ENCODE measurements around the gene BCKDHA. TPM values are rescaled to one million over a fixed set of nuclear protein-coding genes. Genes with fewer than 3 reads are reported as not detected.

The BCKDHA gene
- total RNA-seq, 2 donors from 2014 or later: 18.4 to 21.6 TPM

DNA sequence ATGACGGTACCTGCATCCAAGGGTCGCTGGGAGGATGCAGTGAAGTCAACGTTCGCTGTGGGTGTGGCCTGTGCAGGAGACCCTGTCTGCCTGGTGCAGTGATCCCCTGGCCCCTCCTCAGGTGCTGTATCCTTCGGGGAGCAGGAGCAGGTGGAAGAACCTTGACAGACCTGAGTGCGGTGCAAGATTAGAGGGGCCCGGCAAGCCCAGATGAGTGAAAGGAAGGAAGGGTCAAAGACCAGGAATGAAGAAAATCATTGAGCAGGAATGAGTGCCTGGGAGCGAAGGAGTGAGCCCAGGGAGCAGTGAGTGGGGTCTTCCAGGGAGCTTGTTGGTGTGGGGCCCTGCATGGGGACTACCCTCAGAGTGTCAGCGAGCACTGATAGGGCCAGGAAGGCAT is 16.8 kb downstream of the BCKDHA start:
- H3K9me3 Mint-ChIP-seq: no peaks in the 10 kb centered on the region
- peaks cover 0 to 7% of the 10 kb centered on the region in 2 donors for H3K36me3 Mint-ChIP-seq (ENCODE audit: insufficient read depth in 2 of 2)
- DNase-seq (no peak), ATAC-seq (replicated peaks in 1 of 2) (no peak)
- no peaks in the 10 kb centered on the region for H3K27me3 Mint-ChIP-seq (ENCODE audit: low read depth)
- peak overlapping the region; percentile 47 for H3K27ac Mint-ChIP-seq
- H3K4me3 Mint-ChIP-seq: no peak overlapping the region
- peaks cover 8% of the 10 kb centered on the region for H3K4me1 Mint-ChIP-seq (ENCODE audit: low read depth)

DNA sequence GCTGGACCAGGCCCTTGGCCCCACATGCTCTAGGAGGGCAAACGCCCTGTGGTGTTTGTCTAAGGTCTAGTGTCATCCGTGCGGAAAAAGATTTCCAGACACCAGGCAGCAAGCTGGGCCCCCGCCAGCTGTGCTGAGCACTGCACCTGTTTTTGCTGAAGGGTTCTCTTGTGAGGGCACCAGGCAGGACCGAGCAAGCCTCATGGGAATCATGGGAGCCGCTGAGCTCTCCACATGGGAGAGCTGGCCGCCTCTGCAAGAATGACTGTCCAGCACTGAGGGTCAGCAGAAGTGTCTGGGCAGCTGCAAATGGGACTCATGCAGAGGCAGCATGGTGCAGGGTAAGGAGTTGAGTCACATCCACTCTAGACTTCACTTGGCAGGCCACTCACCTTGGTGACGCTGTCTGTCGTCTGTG is 17.5 kb downstream of the BCKDHA start:
- Mint-ChIP-seq H3K4me1 (ENCODE audit: low read depth) (peaks cover under 1% of the 10 kb centered on the region), H3K27me3 (ENCODE audit: low read depth) (no peaks in the 10 kb centered on the region), H3K9me3 (no peaks in the 10 kb centered on the region), H3K4me3 (no peak overlapping the region), H3K36me3 (ENCODE audit: insufficient read depth in 2 of 2) (peaks cover 0 to 7% of the 10 kb centered on the region in 2 donors), H3K27ac (no peak overlapping the region)
- no peak for DNase-seq
- ATAC-seq (replicated peaks in 1 of 2): no peak

DNA sequence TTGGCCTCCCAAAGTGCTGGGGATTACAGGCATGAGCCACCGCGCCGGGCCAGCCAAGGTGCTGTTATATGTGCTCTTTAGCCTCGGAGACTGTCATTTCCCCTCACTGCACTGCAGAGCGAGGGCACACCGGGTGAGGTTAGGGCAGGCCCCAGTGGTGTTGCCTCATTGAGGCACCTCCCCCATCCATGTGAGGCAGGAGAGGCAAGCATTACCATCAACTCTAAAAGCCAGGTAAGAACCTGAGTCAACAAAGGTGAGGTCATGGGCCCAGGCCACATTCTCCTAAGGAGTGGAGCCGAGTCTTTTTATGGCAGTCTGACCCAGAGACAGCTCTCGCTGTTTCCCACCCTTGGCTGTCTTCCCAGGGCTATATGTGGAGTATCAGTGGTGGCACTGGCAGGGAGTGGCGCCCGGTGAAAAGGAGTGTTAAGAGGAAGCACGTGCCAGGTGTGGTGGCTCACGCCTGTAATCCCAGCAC is 18.6 kb downstream of the BCKDHA start:
- H3K27me3 Mint-ChIP-seq (ENCODE audit: low read depth): no peaks in the 10 kb centered on the region
- H3K27ac Mint-ChIP-seq: no peak overlapping the region
- H3K36me3 Mint-ChIP-seq (ENCODE audit: insufficient read depth in 2 of 2): peaks cover 0 to 7% of the 10 kb centered on the region in 2 donors
- H3K4me3 Mint-ChIP-seq: no peak overlapping the region
- H3K4me1 Mint-ChIP-seq (ENCODE audit: low read depth): no peaks in the 10 kb centered on the region
- DNase-seq: no peak
- no peaks in the 10 kb centered on the region for H3K9me3 Mint-ChIP-seq
- ATAC-seq (replicated peaks in 1 of 2): no peak

DNA sequence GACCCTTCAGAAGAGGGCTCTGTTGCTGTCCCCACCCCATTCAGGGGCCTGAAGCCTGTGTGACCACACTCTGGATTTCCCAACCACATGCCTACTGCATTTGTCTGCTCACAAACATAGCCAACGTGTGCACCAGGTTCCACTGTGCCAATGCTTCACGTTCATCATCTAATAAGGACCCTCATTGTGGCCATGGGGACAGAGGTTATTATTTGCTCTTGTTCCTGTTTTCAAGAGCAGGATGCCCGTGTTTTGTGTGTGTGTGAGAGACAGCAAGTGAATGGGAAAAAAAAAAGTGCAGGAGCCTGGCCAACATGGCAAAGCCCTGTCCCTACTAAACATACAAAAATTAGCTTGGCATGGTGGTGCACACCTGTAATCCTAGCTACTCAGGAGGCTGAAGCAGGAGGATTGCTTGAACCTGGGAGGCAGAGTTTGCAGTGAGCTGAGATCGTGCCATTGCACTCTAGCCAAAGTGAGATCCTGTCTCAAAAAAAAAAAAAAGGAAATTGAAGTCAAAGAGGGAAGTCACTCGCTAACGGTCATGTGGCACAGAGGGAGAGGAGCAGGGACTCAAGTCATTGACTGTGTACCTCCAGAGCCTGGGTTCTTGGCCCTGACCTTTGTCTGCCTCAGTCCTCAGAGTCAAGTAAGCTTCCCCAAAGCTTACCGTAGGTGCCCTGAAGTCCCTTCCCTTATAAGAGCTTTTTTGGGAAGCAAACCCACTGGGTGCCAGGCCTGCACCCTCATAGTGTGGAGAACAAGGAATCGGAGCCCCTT is 22.7 kb downstream of the BCKDHA start:
- H3K9me3 Mint-ChIP-seq: no peaks in the 10 kb centered on the region
- no peak for DNase-seq
- no peak overlapping the region for H3K27ac Mint-ChIP-seq
- no peaks in the 10 kb centered on the region for H3K4me1 Mint-ChIP-seq (ENCODE audit: low read depth)
- peaks cover 0 to 4% of the 10 kb centered on the region in 2 donors for H3K36me3 Mint-ChIP-seq (ENCODE audit: insufficient read depth in 2 of 2)
- no peak overlapping the region for H3K4me3 Mint-ChIP-seq
- no peaks in the 10 kb centered on the region for H3K27me3 Mint-ChIP-seq (ENCODE audit: low read depth)
- ATAC-seq (replicated peaks in 1 of 2): no peak

DNA sequence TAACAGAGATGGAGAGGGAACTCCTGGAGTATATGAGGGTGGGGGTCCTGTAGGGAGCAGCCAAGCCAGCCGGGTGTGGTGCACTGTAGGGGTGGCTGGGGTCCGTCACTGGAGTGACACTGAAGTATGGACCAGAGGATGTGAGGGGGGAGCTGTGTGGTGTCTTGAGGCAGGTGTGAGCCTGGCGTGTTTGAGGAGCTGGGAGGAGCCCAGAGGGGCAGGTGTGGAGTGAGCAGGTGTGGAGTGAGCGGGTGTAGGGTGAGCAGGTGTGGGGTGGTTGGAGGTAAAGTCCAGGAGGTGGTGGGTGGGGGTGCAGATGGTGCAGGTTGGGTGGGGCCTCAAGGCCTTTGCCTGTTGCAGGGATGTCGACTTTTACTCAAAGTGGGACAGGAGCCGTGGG is 23.7 kb downstream of the BCKDHA start:
- no peak overlapping the region for H3K4me3 Mint-ChIP-seq
- H3K36me3 Mint-ChIP-seq (ENCODE audit: insufficient read depth in 2 of 2): peaks cover 0 to 4% of the 10 kb centered on the region in 2 donors
- no peak overlapping the region for H3K27ac Mint-ChIP-seq
- no peak for ATAC-seq (replicated peaks in 1 of 2)
- H3K27me3 Mint-ChIP-seq (ENCODE audit: low read depth): no peaks in the 10 kb centered on the region
- no peak for DNase-seq
- H3K4me1 Mint-ChIP-seq (ENCODE audit: low read depth): no peaks in the 10 kb centered on the region
- no peaks in the 10 kb centered on the region for H3K9me3 Mint-ChIP-seq

DNA sequence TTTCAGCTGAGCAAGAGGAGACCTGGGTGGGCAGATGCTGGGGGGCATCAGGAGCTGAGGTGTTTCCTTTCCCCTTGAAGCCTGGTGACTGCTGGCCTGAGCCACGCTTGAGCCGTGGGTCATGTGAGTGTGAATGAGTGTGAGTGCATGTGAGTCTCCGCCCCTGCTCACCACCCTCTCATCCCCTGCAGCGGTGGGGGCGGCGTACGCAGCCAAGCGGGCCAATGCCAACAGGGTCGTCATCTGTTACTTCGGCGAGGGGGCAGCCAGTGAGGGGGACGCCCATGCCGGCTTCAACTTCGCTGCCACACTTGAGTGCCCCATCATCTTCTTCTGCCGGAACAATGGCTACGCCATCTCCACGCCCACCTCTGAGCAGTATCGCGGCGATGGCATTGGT is 24.4 kb downstream of the BCKDHA start:
- Mint-ChIP-seq H3K27me3 (ENCODE audit: low read depth) (no peaks in the 10 kb centered on the region), H3K4me3 (no peak overlapping the region), H3K9me3 (no peaks in the 10 kb centered on the region), H3K27ac (no peak overlapping the region), H3K36me3 (ENCODE audit: insufficient read depth in 2 of 2) (peaks cover 0 to 4% of the 10 kb centered on the region in 2 donors), H3K4me1 (ENCODE audit: low read depth) (peaks cover 3% of the 10 kb centered on the region)
- no peak for DNase-seq
- ATAC-seq (replicated peaks in 1 of 2): no peak

DNA sequence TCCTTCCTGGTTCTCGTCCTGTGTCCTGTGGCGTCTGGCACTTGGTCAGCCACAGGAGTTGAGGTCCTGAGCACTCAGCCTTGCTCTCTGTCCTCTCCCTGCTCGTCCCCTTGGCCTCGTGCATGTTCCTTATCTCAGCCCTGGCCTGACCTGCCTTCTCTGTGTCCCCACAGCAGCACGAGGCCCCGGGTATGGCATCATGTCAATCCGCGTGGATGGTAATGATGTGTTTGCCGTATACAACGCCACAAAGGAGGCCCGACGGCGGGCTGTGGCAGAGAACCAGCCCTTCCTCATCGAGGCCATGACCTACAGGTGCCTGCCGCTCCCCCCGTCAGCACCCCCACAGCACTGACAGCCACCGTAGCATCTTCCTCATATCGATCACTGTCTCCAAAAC is 24.8 kb downstream of the BCKDHA start:
- no peak for DNase-seq
- H3K9me3 Mint-ChIP-seq: no peaks in the 10 kb centered on the region
- H3K4me3 Mint-ChIP-seq: no peak overlapping the region
- H3K27me3 Mint-ChIP-seq (ENCODE audit: low read depth): no peaks in the 10 kb centered on the region
- H3K36me3 Mint-ChIP-seq (ENCODE audit: insufficient read depth in 2 of 2): peaks cover 0 to 2% of the 10 kb centered on the region in 2 donors
- H3K4me1 Mint-ChIP-seq (ENCODE audit: low read depth): peaks cover 8% of the 10 kb centered on the region
- no peak overlapping the region for H3K27ac Mint-ChIP-seq
- no peak for ATAC-seq (replicated peaks in 1 of 2)

DNA sequence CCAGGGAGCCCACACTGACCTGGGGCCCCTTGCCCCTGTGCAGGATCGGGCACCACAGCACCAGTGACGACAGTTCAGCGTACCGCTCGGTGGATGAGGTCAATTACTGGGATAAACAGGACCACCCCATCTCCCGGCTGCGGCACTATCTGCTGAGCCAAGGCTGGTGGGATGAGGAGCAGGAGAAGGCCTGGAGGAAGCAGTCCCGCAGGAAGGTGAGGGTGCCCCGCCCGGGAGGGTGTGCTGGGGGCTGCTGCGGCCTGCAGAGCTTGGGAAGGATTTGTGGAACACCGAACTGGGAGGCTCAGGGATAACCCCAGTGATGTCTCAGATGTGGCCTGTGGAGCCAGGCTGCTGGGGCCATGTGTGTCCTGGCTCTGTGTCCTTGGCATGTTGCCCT is 25.3 kb downstream of the BCKDHA start:
- H3K9me3 Mint-ChIP-seq: no peaks in the 10 kb centered on the region
- H3K27ac Mint-ChIP-seq: no peak overlapping the region
- H3K4me1 Mint-ChIP-seq (ENCODE audit: low read depth): peaks cover 13% of the 10 kb centered on the region
- no peak for ATAC-seq (replicated peaks in 1 of 2)
- H3K36me3 Mint-ChIP-seq (ENCODE audit: insufficient read depth in 2 of 2): peaks cover 0 to 2% of the 10 kb centered on the region in 2 donors
- DNase-seq: no peak
- no peaks in the 10 kb centered on the region for H3K27me3 Mint-ChIP-seq (ENCODE audit: low read depth)
- no peak overlapping the region for H3K4me3 Mint-ChIP-seq

DNA sequence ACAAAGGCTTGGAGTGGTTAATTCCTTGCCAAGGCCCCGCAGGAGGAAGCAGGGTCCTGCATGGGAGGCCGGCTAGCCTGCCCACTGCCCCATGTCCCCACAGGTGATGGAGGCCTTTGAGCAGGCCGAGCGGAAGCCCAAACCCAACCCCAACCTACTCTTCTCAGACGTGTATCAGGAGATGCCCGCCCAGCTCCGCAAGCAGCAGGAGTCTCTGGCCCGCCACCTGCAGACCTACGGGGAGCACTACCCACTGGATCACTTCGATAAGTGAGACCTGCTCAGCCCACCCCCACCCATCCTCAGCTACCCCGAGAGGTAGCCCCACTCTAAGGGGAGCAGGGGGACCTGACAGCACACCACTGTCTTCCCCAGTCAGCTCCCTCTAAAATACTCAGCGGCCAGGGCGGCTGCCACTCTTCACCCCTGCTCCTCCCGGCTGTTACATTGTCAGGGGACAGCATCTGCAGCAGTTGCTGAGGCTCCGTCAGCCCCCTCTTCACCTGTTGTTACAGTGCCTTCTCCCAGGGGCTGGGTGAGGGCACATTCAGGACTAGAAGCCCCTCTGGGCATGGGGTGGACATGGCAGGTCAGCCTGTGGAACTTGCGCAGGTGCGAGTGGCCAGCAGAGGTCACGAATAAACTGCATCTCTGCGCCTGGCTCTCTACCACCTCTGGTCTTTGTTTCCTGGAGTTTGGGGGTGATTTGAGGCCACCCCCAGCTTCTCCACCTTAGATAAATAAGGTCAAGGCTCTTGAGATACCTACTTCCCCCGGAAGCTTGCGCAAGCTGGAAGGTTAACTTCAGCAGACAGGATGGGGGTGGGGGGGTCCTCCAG is 26.9 kb downstream of the BCKDHA start:
- no peak overlapping the region for H3K4me3 Mint-ChIP-seq
- peaks cover 24% of the 10 kb centered on the region for H3K4me1 Mint-ChIP-seq (ENCODE audit: low read depth)
- ATAC-seq (replicated peaks in 1 of 2) (no peak), DNase-seq (no peak)
- H3K27ac Mint-ChIP-seq: no peak overlapping the region
- H3K27me3 Mint-ChIP-seq (ENCODE audit: low read depth): no peaks in the 10 kb centered on the region
- H3K36me3 Mint-ChIP-seq (ENCODE audit: insufficient read depth in 2 of 2): peaks cover 0 to 2% of the 10 kb centered on the region in 2 donors
- no peaks in the 10 kb centered on the region for H3K9me3 Mint-ChIP-seq

DNA sequence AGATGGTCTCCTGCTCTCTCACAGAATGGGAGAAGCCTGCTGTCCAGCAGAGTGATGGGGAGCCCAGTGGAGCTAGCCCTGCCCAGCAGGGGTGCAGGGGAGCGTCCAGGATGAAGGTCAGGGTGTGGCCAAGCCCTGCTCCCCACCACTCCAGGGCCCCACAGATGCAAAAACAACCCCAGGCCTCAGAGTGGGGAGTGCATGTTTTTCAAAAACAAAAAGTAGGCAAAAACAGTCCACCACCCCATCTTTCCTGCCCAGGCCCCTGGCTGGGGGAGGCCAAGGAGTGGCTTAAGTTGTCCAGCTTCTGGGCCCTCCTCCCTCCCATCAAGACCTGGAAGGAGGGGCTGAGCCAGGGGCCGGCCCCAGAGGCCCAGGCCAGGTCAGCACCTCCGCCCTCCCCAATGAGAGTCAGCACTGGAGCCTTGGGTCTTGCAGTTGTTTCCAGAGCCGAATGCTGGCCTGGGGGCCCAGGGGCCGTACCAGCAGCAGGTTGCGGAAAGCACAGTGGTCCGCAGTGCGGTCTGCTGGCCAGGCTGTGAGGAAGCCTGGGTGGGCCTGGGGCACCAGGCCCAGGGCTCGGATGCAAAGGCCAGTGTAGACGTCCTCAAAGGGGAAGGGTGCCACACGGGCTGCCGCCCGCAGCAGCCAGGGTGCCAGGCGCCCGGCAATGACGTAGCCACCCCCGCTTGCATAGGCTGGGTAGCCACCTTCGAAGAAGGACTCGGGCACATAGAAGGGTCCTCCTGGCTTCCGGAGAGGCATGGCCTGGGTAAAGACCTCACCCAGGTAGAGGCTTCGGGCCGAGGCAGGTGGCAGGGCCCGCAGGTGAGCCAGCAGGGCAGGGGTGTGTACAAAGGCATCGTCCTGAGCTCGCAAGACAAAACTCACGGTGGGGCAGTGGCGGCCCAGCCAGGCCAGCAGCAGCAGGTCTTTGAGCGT is 27.8 kb downstream of the BCKDHA start:
- H3K4me3 Mint-ChIP-seq: no peak overlapping the region
- DNase-seq (no peak), ATAC-seq (replicated peaks in 1 of 2) (no peak)
- no peak overlapping the region for H3K27ac Mint-ChIP-seq
- H3K36me3 Mint-ChIP-seq (ENCODE audit: insufficient read depth in 2 of 2): peaks cover 0 to 2% of the 10 kb centered on the region in 2 donors
- peaks cover 24% of the 10 kb centered on the region for H3K4me1 Mint-ChIP-seq (ENCODE audit: low read depth)
- no peaks in the 10 kb centered on the region for H3K27me3 Mint-ChIP-seq (ENCODE audit: low read depth)
- no peaks in the 10 kb centered on the region for H3K9me3 Mint-ChIP-seq

DNA sequence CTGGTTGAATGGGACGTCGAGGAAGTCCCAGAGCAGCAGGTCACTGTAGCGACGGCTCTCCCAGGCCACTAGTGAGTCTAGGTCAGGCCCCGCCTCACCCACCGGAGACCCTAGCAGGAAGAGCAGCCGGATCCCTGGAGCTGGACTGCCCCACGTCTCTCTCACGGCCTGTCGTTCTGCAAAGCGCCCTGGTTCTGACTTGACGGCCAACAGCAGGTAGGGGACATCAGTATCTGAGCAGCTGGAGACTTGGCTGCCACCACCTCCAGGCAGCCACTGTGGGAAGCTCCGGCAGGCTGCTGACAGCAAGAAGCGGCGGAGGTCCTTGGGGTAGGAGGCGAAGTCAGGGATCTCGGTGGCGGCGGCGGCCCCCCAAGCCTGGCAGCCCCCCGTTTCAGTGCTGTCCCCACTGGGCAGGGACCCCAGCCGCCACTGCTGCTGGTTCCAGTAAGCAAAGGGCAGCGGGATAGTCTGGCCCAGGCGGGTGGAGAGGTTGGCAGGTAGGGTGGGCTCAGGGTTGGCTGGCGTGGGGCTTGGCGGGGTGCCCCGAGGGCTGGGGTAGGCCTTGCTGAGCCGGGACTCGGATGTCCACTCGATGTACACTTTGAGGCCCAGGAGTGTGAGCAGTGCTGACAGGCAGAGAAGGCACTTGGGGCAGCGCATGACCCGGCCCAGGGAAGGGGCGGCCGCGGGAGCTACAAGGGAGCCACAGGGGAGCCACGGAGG is 28.7 kb downstream of the BCKDHA start:
- H3K36me3 Mint-ChIP-seq (ENCODE audit: insufficient read depth in 2 of 2): peaks cover 0 to 4% of the 10 kb centered on the region in 2 donors
- no peaks in the 10 kb centered on the region for H3K27me3 Mint-ChIP-seq (ENCODE audit: low read depth)
- no peaks in the 10 kb centered on the region for H3K9me3 Mint-ChIP-seq
- peaks cover 24% of the 10 kb centered on the region for H3K4me1 Mint-ChIP-seq (ENCODE audit: low read depth)
- no peak for ATAC-seq (replicated peaks in 1 of 2)
- H3K27ac Mint-ChIP-seq: no peak overlapping the region
- H3K4me3 Mint-ChIP-seq: peak overlapping the region in 1 of 2 donors; percentile 24
- no peak for DNase-seq
